T-cell (primary cell): ENCODE measurements around the gene TF. TPM values are rescaled to one million over a fixed set of nuclear protein-coding genes. Genes with fewer than 3 reads are reported as not detected.

Source experiments
- ATAC-seq, 4 experiments: fragments of 200-7000 bp in 3 of 4; fragments of 150-1000 bp in 1 of 4; cut with Tn5 transposase; replicated peaks in 1 of 4; 1 replicate in 3 of 4; 2 replicates in 1 of 4; pipeline ENCODE4 v1.10.0; 2021; ENCODE audit warnings: moderate library complexity in 3 of 4, mild to moderate bottlenecking in 2 of 4, moderate number of reproducible peaks in 1 of 4
- CTCF ChIA-PET, 2 donors: fragments of 300-600 bp; sonication (Branson Sonifier 250); formaldehyde crosslinking; loops; one replicate each; lab custom pipeline; 2022; ENCODE audit warnings: antibody characterized with exemption in 2 of 2; lab: Charles Lee
- POLR2A ChIA-PET, 2 donors: fragments of 300-600 bp; sonication (Branson Sonifier 250); formaldehyde crosslinking; loops; one replicate each; lab custom pipeline; 2022; ENCODE audit warnings: antibody characterized with exemption in 2 of 2; lab: Charles Lee
- DNase-seq, 35 experiments: peaks; one replicate each; pipeline versions ENCODE4 v3.0.0 to v3.0.0-alpha.2; 2013 to 2023
- H3K27ac ChIP-seq: one replicate; pipeline ENCODE4 v1.5.1; 2013; ENCODE audit warnings: low read length
- H3K27me3 ChIP-seq, 2 experiments: replicated peaks in 1 of 2; 1 replicate in 1 of 2; 2 replicates in 1 of 2; pipeline versions ENCODE4 v1.6.1 to v1.7.0; 2013; ENCODE audit warnings: low read length in 1 of 2, mixed read lengths in 1 of 2; ENCODE audit not compliant: control insufficient read depth in 2 of 2, insufficient read depth in 2 of 2; ENCODE audit errors: extremely low read depth in 1 of 2
- H3K36me3 ChIP-seq, 2 donors: 1 replicate in 1 of 2; 2 replicates in 1 of 2; pipeline versions ENCODE4 v1.6.1 to v1.7.0; 2013; ENCODE audit warnings: low read length in 1 of 2; ENCODE audit not compliant: control insufficient read depth in 2 of 2, insufficient read depth in 1 of 2; ENCODE audit errors: extremely low read depth in 1 of 2
- H3K4me1 ChIP-seq, 2 experiments: 1 replicate in 1 of 2; 2 replicates in 1 of 2; pipeline versions ENCODE4 v1.6.1 to v1.7.0; 2013; ENCODE audit warnings: low read length in 2 of 2, mixed read lengths in 1 of 2; ENCODE audit not compliant: insufficient read depth in 2 of 2, control insufficient read depth in 1 of 2; ENCODE audit errors: extremely low read depth in 1 of 2
- H3K4me3 ChIP-seq, 2 donors: 1 replicate in 1 of 2; 2 replicates in 1 of 2; pipeline versions ENCODE4 v1.5.1 to v1.7.0; 2013; ENCODE audit warnings: mild to moderate bottlenecking in 2 of 2, low read length in 1 of 2, moderate library complexity in 1 of 2; ENCODE audit not compliant: control insufficient read depth in 1 of 2; ENCODE audit errors: extremely low read depth in 1 of 2
- H3K9me3 ChIP-seq: 2 replicates; pipeline ENCODE4 v1.7.0; 2013
- H3K27ac Mint-ChIP-seq, 2 donors: one replicate each; pipeline ENCODE4 v1.8.0; 2020 to 2021; ENCODE audit warnings: mild to moderate bottlenecking in 2 of 2, mixed read lengths in 2 of 2
- H3K27me3 Mint-ChIP-seq, 2 donors: one replicate each; pipeline ENCODE4 v1.8.0; 2021 to 2022; ENCODE audit warnings: mixed read lengths in 2 of 2
- H3K36me3 Mint-ChIP-seq: one replicate; pipeline ENCODE4 v1.8.0; 2021; ENCODE audit warnings: mixed read lengths
- H3K4me1 Mint-ChIP-seq, 3 donors: one replicate each; pipeline ENCODE4 v1.8.0; 2020 to 2022; ENCODE audit warnings: mixed read lengths in 3 of 3, mild to moderate bottlenecking in 1 of 3
- H3K4me3 Mint-ChIP-seq, 3 donors: one replicate each; pipeline ENCODE4 v1.8.0; 2020 to 2022; ENCODE audit warnings: mild to moderate bottlenecking in 3 of 3, mixed read lengths in 3 of 3, moderate library complexity in 3 of 3
- H3K9me3 Mint-ChIP-seq, 3 donors: one replicate each; pipeline ENCODE4 v1.8.0; 2020 to 2022; ENCODE audit warnings: mixed read lengths in 3 of 3
- WGBS: methylation state at CpG from one replicate; pipeline ENCODE4 v1.1.5; 2013; ENCODE audit warnings: missing lambda C conversion rate; ENCODE audit not compliant: insufficient coverage; 5-methylcytosine and 5-hydroxymethylcytosine counted together
- total RNA-seq, 35 experiments: library from RNA in 6 of 35; stranded (reverse) in 6 of 35; fragments of 120-200 nt in 1 of 35; gene quantifications; one replicate each; pipeline versions ENCODE4 v1.2.1 to v1.2.4 and lab custom pipeline; 2013 to 2026

TF gene
- total RNA-seq, 5 donors from 2014 or later (not counting 1 experiment from before 2014, with no cell fraction given) = 0.65 to 15.3 (median 9.8) TPM

DNA sequence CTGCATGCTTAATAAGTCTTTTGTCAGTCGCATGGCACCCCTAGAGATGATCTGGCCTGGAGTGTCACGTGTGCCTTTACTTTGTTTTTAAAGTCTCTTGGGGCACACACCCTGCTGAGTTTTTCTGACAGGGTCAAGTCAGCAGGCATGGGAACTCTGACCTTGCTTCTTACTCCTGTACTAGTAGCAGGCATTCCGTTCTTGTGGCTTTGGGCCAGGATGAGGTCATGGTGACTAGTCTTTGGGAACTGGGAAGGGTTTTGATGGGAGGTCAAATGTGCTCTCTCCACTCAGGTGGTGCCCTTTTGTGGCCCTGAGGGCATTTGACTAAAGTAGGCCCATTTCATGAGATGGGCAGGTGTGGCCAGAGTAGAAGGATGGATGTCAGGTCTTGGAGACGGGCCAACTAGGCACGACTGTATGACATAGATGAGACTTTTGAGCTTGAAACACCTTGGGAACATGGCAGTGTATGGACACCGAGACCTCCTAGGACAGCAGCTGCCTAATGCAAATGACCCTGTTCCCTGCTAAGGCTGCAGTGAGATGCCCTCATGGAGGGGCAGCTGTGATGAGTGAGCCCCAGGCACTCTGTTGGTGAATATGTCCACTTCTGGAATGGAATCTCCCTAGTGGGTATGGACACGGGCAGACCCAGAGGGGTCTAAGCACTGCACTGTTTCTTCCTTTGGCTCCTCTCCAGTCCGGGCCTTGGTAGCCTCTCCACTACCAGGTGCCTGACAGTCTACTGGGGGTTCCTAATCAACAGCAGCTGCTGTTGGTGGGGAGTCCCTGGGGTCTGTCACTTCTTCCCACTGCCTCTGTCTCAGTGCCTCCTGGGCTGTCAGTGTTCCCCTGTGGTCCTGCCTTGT is 75.8 kb downstream of the TF start:
- H3K4me3 ChIP-seq = no peak overlapping the region
- ChIA-PET CTCF (interaction anchor here in 1 of 2 donors (0.7 kb wide), 1 partner anchor 422 kb away, joined by 3 read pairs; the partner anchor contains the start of gene BFSP2), POLR2A (no interaction called here)
- Mint-ChIP-seq H3K4me3 (no peak overlapping the region), H3K9me3 (no peaks in the 10 kb centered on the region), H3K27ac (no peak overlapping the region), H3K27me3 (no peaks in the 10 kb centered on the region), H3K36me3 (peaks cover 66% of the 10 kb centered on the region), H3K4me1 (peaks cover 0 to 2% (median 2%) of the 10 kb centered on the region in 3 donors)
- H3K27me3 ChIP-seq = no peaks in the 10 kb centered on the region
- H3K27ac ChIP-seq = no peak overlapping the region
- no peak for DNase-seq
- H3K9me3 ChIP-seq = no peaks in the 10 kb centered on the region
- peaks cover 17 to 66% of the 10 kb centered on the region in 2 donors for H3K36me3 ChIP-seq
- ATAC-seq = no peak
- H3K4me1 ChIP-seq = no peaks in the 10 kb centered on the region
- WGBS = 97% methylated on average over 7 of the region's 8 CpGs

GRCh38 chr3:133824961-133825485 is 78.8 kb downstream of the TF start:
- Histone ChIP-seq H3K27ac (no peak overlapping the region), H3K9me3 (no peaks in the 10 kb centered on the region), H3K36me3 (peaks cover 17 to 46% of the 10 kb centered on the region in 2 donors), H3K4me1 (no peaks in the 10 kb centered on the region), H3K4me3 (no peak overlapping the region), H3K27me3 (no peaks in the 10 kb centered on the region)
- DNase-seq = no peak
- ATAC-seq = no peak
- H3K27ac Mint-ChIP-seq = no peak overlapping the region
- no peaks in the 10 kb centered on the region for H3K4me1 Mint-ChIP-seq
- H3K9me3 Mint-ChIP-seq = no peaks in the 10 kb centered on the region
- H3K4me3 Mint-ChIP-seq = no peak overlapping the region
- ChIA-PET CTCF (no interaction called here), POLR2A (no interaction called here)
- peaks cover 55% of the 10 kb centered on the region for H3K36me3 Mint-ChIP-seq
- H3K27me3 Mint-ChIP-seq = no peaks in the 10 kb centered on the region
- WGBS = 87% methylated on average over 7 of the region's 8 CpGs

DNA sequence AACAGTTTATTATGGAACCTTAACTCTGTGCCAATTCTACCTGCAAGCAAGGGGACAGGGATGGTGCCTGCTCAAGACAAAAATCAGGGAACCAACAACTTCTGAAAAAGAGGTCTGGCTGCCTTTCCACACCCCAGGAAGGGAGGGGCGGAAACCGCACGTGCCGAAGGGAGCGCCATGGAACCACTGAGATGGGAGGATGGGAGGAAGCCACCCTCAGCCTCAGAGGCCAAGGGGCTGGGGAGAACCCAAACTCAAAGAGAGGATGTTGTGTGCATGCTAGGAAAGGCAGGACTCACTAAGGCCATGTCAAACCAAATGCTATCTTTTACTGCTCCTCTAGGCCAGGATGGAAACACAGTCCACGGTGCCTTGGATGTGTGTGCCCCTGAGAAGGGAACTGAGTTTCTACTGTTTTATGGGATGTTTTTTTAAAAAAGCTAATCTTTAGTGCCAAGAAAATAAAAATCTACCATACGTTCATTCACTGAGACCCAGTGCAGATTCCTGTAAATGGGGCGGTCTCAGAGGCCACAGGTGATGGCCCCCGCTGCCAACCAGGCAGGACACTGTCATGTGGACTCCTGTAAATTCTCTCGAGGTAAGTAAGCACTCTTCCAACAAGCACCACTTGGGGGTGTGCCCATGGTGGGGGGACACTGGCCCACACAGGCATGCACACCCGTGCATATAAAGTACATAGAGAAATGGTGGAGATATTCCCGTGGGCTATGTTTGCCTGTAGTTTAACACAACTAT is 80.0 kb downstream of the TF start:
- Mint-ChIP-seq H3K36me3 (peaks cover 44% of the 10 kb centered on the region), H3K27ac (peak overlapping the region in 1 of 2 donors; percentile 36), H3K27me3 (no peaks in the 10 kb centered on the region), H3K4me3 (no peak overlapping the region), H3K9me3 (no peaks in the 10 kb centered on the region), H3K4me1 (no peaks in the 10 kb centered on the region)
- Histone ChIP-seq H3K36me3 (peaks cover 13 to 34% of the 10 kb centered on the region in 2 donors), H3K27ac (no peak overlapping the region), H3K27me3 (no peaks in the 10 kb centered on the region), H3K4me1 (no peaks in the 10 kb centered on the region), H3K4me3 (no peak overlapping the region), H3K9me3 (no peaks in the 10 kb centered on the region)
- CTCF ChIA-PET = no interaction called here
- DNase-seq (no peak), ATAC-seq (no peak)
- WGBS = no CpG with 5 or more reads among the region's 12 CpGs
- POLR2A ChIA-PET = no interaction called here

DNA sequence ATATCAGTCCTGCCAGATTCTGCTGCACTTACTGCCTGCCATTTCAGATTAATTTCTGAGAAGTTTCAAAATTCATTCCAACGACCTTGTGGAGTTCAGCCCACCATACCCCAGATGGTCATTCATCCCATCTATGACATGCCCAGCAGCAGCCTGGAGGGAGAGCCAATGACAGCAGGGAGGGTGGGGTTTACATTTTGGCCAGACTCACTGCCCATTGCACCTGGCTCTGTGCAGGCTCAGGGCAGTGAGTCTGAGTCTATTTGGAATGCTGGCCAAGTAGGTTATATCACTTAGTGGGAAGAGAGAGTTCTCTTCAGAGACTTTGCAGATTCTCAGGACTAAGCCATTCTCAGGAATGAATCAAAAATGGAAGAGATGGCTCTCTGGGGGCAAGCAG is 80.9 kb downstream of the TF start:
- Mint-ChIP-seq H3K9me3 (no peaks in the 10 kb centered on the region), H3K4me1 (no peaks in the 10 kb centered on the region), H3K4me3 (no peak overlapping the region), H3K27ac (no peak overlapping the region), H3K36me3 (peaks cover 37% of the 10 kb centered on the region), H3K27me3 (no peaks in the 10 kb centered on the region)
- peaks cover 0 to 3% of the 10 kb centered on the region in 2 experiments for H3K27me3 ChIP-seq
- DNase-seq (no peak), ATAC-seq (no peak)
- H3K4me1 ChIP-seq = no peaks in the 10 kb centered on the region
- ChIA-PET CTCF (no interaction called here), POLR2A (no interaction called here)
- no peak overlapping the region for H3K4me3 ChIP-seq
- no peaks in the 10 kb centered on the region for H3K9me3 ChIP-seq
- H3K27ac ChIP-seq = no peak overlapping the region
- H3K36me3 ChIP-seq = peaks cover 13 to 25% of the 10 kb centered on the region in 2 donors
- WGBS = no CpG with 5 or more reads among the region's 1 CpG

DNA sequence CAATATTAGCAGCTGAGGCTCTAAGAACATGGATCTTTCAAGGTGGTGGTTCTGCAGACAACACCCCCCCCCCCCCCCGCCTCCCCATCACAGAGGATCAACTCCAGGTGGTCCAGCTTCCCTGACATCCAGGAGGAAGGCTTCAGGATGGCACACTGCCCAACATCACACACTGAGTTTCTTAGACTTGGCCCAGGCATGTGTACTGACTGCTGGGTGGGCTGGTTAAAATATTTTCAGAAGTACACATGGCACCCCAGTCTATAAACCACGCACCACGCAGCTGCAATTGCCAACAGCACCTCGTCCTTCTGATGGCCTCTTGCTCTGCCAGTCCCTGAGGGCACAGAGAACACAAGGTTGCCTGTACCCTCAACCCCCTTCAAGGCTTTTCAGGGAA is 81.5 kb downstream of the TF start:
- no peak overlapping the region for H3K4me3 Mint-ChIP-seq
- Histone ChIP-seq H3K4me3 (no peak overlapping the region), H3K9me3 (no peaks in the 10 kb centered on the region), H3K27me3 (peaks cover 0 to 7% of the 10 kb centered on the region in 2 experiments), H3K36me3 (peaks cover 13 to 19% of the 10 kb centered on the region in 2 donors), H3K4me1 (no peaks in the 10 kb centered on the region), H3K27ac (no peak overlapping the region)
- no peaks in the 10 kb centered on the region for H3K4me1 Mint-ChIP-seq
- DNase-seq = no peak
- H3K27me3 Mint-ChIP-seq = no peaks in the 10 kb centered on the region
- H3K27ac Mint-ChIP-seq = no peak overlapping the region
- WGBS = 60% methylated on average over 1 of the region's 4 CpGs
- CTCF ChIA-PET = no interaction called here
- no peaks in the 10 kb centered on the region for H3K9me3 Mint-ChIP-seq
- POLR2A ChIA-PET = no interaction called here
- peaks cover 33% of the 10 kb centered on the region for H3K36me3 Mint-ChIP-seq
- no peak for ATAC-seq

DNA sequence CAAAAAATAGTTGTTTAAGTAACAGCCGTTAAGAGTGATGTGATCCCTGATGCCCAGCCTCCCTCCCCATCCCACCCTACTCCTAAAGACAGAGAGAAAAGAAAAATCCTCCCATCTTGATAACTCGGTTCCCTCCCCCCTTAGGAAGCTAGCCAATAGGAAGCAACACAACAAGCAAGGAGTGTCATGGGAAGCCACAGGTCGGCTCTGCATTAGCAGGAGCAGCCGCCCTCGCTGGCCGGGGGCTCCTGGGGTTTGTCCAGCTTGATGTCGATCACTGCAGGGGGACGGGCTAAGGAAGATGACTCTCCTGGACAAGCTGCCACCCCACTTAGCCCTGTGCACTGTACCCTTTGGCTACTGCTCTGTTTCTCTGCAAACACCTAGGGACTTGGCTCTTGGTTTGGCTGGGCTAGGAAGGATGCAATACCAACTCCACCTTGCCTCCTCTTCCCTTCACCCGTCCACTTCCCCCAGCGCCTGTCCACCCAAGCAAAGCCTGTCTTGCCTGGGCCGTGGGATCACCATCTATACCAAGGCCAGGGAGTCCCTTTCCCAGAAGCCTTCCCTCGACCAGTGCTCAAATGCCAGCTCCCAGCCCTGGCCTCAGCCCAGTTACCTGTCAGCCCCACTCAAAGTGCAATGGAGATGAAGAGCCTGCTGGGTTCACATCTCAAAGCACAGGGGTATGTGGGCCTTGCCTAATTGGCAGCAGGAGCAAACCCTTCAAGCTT is 82.5 kb downstream of the TF start:
- no peak for DNase-seq
- no peaks in the 10 kb centered on the region for H3K9me3 Mint-ChIP-seq
- ATAC-seq = no peak
- Histone ChIP-seq H3K36me3 (peaks cover 7 to 11% of the 10 kb centered on the region in 2 donors), H3K9me3 (no peaks in the 10 kb centered on the region), H3K4me3 (no peak overlapping the region), H3K4me1 (no peaks in the 10 kb centered on the region), H3K27me3 (peaks cover 0 to 9% of the 10 kb centered on the region in 2 experiments), H3K27ac (no peak overlapping the region)
- H3K27ac Mint-ChIP-seq = no peak overlapping the region
- H3K4me1 Mint-ChIP-seq = no peaks in the 10 kb centered on the region
- ChIA-PET CTCF (interaction anchor here in 1 of 2 donors (0.6 kb wide), 1 partner anchor 125 kb away, joined by 14 read pairs; no protein-coding TSS in a partner anchor), POLR2A (interaction anchor here in 1 of 2 donors (0.8 kb wide), 1 partner anchor 231 kb away, joined by 11 read pairs; no protein-coding TSS in a partner anchor)
- H3K27me3 Mint-ChIP-seq = peaks cover 3 to 4% of the 10 kb centered on the region in 2 donors
- WGBS = 84% methylated on average over 10 of the region's 12 CpGs
- no peak overlapping the region for H3K4me3 Mint-ChIP-seq
- H3K36me3 Mint-ChIP-seq = peaks cover 24% of the 10 kb centered on the region
